Measurements from ENCODE around the gene REXO1. TPM values are rescaled to one million over a fixed set of nuclear protein-coding genes. Genes with fewer than 3 reads are reported as not detected.

REXO1 gene
- total RNA-seq, 1 experiment from 2014 or later = 56.8 TPM

- H2BK120ac ChIP-seq (ENCODE audit: low read depth, low read length, poor library complexity, severe bottlenecking) = no peak overlapping the region
- no peak overlapping the region for H2BK12ac ChIP-seq (ENCODE audit: insufficient read length, low read depth, low read length)
- Mint-ChIP-seq H3K36me3 (ENCODE audit: insufficient read depth in 1 of 3, low read depth in 3 of 3) (peaks cover 0 to 3% (median 0%) of the 10 kb centered on the region in 3 experiments; a peak in 2 of 7 replicates), H3K27ac (0 out of 7 replicates have a peak overlapping the region, but pooled peaks of 1 of the 3 experiments have one; percentile 63), H3K4me1 (peaks cover 6 to 8% of the 10 kb centered on the region in 2 experiments), H3K27me3 (ENCODE audit: low read depth) (peaks cover 9% of the 10 kb centered on the region), H3K9me3 (no peaks in the 10 kb centered on the region), H3K4me3 (peak overlapping the region in 1 of 2 experiments; percentile 66; a peak in 2 of 5 replicates)
- H3K79me1 ChIP-seq (ENCODE audit: insufficient read depth, low read depth, low read length, poor library complexity, severe bottlenecking) = no peaks in the 10 kb centered on the region
- WGBS (ENCODE audit: extremely low coverage, insufficient read length, low lambda C conversion rate) = no CpG with 5 or more reads among the region's 19 CpGs
- H3K56ac ChIP-seq (ENCODE audit: insufficient read length, low read depth, low read length) = no peak overlapping the region
- H3K4me2 ChIP-seq (ENCODE audit: insufficient read depth, insufficient read length, low read length) = no peak overlapping the region
- no peak overlapping the region for H2AK5ac ChIP-seq (ENCODE audit: insufficient read length, low read length)
- H2BK20ac ChIP-seq (ENCODE audit: low read depth, low read length, poor library complexity, severe bottlenecking) = no peak overlapping the region
- no peak overlapping the region for H3T11ph ChIP-seq (ENCODE audit: low read length)
- no peaks in the 10 kb centered on the region for H3K27me3 ChIP-seq (ENCODE audit: insufficient read depth, low read length)
- H3K9ac ChIP-seq (ENCODE audit: extremely low read depth, insufficient read length, low read length) = no peak overlapping the region
- H3K23ac ChIP-seq (ENCODE audit: insufficient read length, low read depth, low read length) = no peak overlapping the region
- H3K4me1 ChIP-seq (ENCODE audit: insufficient read depth, low read length) = no peaks in the 10 kb centered on the region
- H4K91ac ChIP-seq (ENCODE audit: insufficient read length, low read depth, low read length) = no peak overlapping the region
- H3K4ac ChIP-seq (ENCODE audit: low read depth, low read length) = no peak overlapping the region
- H2BK15ac ChIP-seq (ENCODE audit: low read depth, low read length) = no peak overlapping the region
- H3K79me2 ChIP-seq (ENCODE audit: insufficient read depth, low read length) = no peaks in the 10 kb centered on the region
- H3K9me3 ChIP-seq (ENCODE audit: control insufficient read depth, low read depth, low read length) = no peaks in the 10 kb centered on the region
- TF ChIP-seq CTCF (conservative IDR thresholded peaks at IDR 0.05) = no peak
- H3K27ac ChIP-seq (ENCODE audit: insufficient read length, low read depth, low read length) = no peak overlapping the region
- no peak overlapping the region for H4K8ac ChIP-seq (replicated peaks; ENCODE audit: insufficient read length, low read depth, low read length)
- no peak overlapping the region for H3K14ac ChIP-seq (ENCODE audit: insufficient read depth, low read length)
- H4K5ac ChIP-seq (ENCODE audit: insufficient read length, low read depth, low read length) = no peak overlapping the region
- H2BK5ac ChIP-seq (ENCODE audit: insufficient read length, low read length) = no peak overlapping the region
- H3K18ac ChIP-seq (ENCODE audit: insufficient read length, low read depth, low read length) = no peak overlapping the region
- H2AFZ ChIP-seq (ENCODE audit: low read length) = no peak overlapping the region
- peak; percentile 26 for DNase-seq
- H4K20me1 ChIP-seq (ENCODE audit: control insufficient read depth, insufficient read depth, insufficient read length) = peaks cover 2% of the 10 kb centered on the region
- peaks cover 3% of the 10 kb centered on the region for H3K23me2 ChIP-seq (ENCODE audit: insufficient read length, low read depth, low read length, poor library complexity, severe bottlenecking)
Measured at GRCh38 chr19:1810439-1811160, 37.7 kb downstream of the REXO1 start.
